Gastroesophageal sphincter (tissue), 4 donors: ENCODE results near the gene KAZALD1. TPM values are rescaled to one million over a fixed set of nuclear protein-coding genes. Genes with fewer than 3 reads are reported as not detected.
A peak's percentile ranks its signal among the peaks of the same experiment; 100 is the strongest.

Source experiments
- ATAC-seq: fragments of 150-250 bp; one replicate; pipeline ENCODE4 v1.9.1; 2016; ENCODE audit warnings: mild to moderate bottlenecking, moderate library complexity
- H3K27ac ChIP-seq, 4 donors: fragments of 200-600 bp; sonication (generic) in 3 of 4; 1 replicate in 3 of 4; 2 replicates in 1 of 4; pipeline ENCODE4 v1.5.1; 2016 to 2019
- H3K27me3 ChIP-seq: fragments of 200-600 bp; sonication (generic); one replicate; pipeline ENCODE4 v1.5.1; 2019
- H3K36me3 ChIP-seq, 2 donors: fragments of 200-600 bp; sonication (generic); one replicate each; pipeline ENCODE4 v1.5.1; 2019; ENCODE audit warnings: control low read depth in 1 of 2
- H3K4me1 ChIP-seq, 3 donors: fragments of 200-600 bp; sonication (generic); 1 replicate in 2 of 3; 2 replicates in 1 of 3; pipeline ENCODE4 v1.5.1; 2016 to 2019; ENCODE audit warnings: control low read depth in 2 of 3
- H3K4me3 ChIP-seq, 2 donors: fragments of 200-600 bp; sonication (generic); one replicate each; pipeline ENCODE4 v1.5.1; 2019; ENCODE audit warnings: mild to moderate bottlenecking in 1 of 2, moderate library complexity in 1 of 2
- H3K9me3 ChIP-seq, 3 donors: fragments of 200-600 bp; sonication (generic); one replicate each; pipeline ENCODE4 v1.5.1; 2017 to 2019; ENCODE audit warnings: control low read depth in 2 of 3
- CTCF ChIP-seq, 4 experiments: fragments of 200-600 bp in 2 of 4; fragments of 450-650 bp in 2 of 4; sonication (generic) in 1 of 4; IDR thresholded peaks; one replicate each; pipeline ENCODE4 v1.5.1; 2017 to 2019; ENCODE audit warnings: antibody characterized with exemption in 4 of 4, mild to moderate bottlenecking in 2 of 4, moderate library complexity in 2 of 4
- EP300 ChIP-seq: sonication (generic); formaldehyde crosslinking; IDR thresholded peaks from one replicate; pipeline ENCODE4 v1.6.1; 2017; ENCODE audit warnings: antibody characterized with exemption, mild to moderate bottlenecking
- POLR2A ChIP-seq, 2 donors: fragments of 450-650 bp; IDR thresholded peaks; one replicate each; pipeline ENCODE4 v1.6.1; 2017; ENCODE audit warnings: antibody characterized with exemption in 2 of 2, mild to moderate bottlenecking in 2 of 2, moderate library complexity in 1 of 2
- POLR2AphosphoS5 ChIP-seq: sonication (generic); formaldehyde crosslinking; IDR thresholded peaks from one replicate; pipeline ENCODE4 v1.6.1; 2017; ENCODE audit warnings: antibody characterized with exemption
- WGBS, 2 donors: methylation state at CpG; one replicate each; pipeline ENCODE4 v1.1.5; 2018; ENCODE audit warnings: low coverage in 1 of 2; 5-methylcytosine and 5-hydroxymethylcytosine counted together
- total RNA-seq, 4 donors: library from RNA; depleted of rRNA; stranded (reverse); fragments of >200 nt; gene quantifications; one replicate each; pipeline ENCODE4 v1.1.0, GENCODE V29; 2016

Gene KAZALD1
- total RNA-seq, 4 donors from 2014 or later = 0.45 to 12.5 (median 2.2) TPM

- TF ChIP-seq POLR2AphosphoS5 (no peak), POLR2A (IDR thresholded peaks at IDR 0.05) (no peak), EP300 (no peak), CTCF (IDR thresholded peaks at IDR 0.05) (no peak)
- peaks cover 0 to 11% (median 5%) of the 10 kb centered on the region in 3 donors for H3K4me1 ChIP-seq
- H3K27me3 ChIP-seq = peaks cover 31% of the 10 kb centered on the region
- ATAC-seq = no peak
- H3K4me3 ChIP-seq = no peak overlapping the region
- 83 to 100% methylated on average over 2 to 4 of the region's 4 CpGs for WGBS, 2 donors
- H3K9me3 ChIP-seq = no peaks in the 10 kb centered on the region
- no peaks in the 10 kb centered on the region for H3K36me3 ChIP-seq
- no peak overlapping the region for H3K27ac ChIP-seq
These were observed 6.4 kb upstream of the KAZALD1 start for GRCh38 chr10:101055411-101055810.

- TF ChIP-seq CTCF (IDR thresholded peaks at IDR 0.05) = no peak
- no peak for TF ChIP-seq EP300
- TF ChIP-seq POLR2A (IDR thresholded peaks at IDR 0.05) = no peak
- no peak for TF ChIP-seq POLR2AphosphoS5
- no peaks in the 10 kb centered on the region for H3K36me3 ChIP-seq
- no peak overlapping the region for H3K4me3 ChIP-seq
- no peak for ATAC-seq
- WGBS, 2 donors = 90 to 100% methylated on average over 1 to 4 of the region's 4 CpGs
- H3K9me3 ChIP-seq = no peaks in the 10 kb centered on the region
- H3K4me1 ChIP-seq = peaks cover 0 to 16% (median 8%) of the 10 kb centered on the region in 3 donors
- peaks cover 20% of the 10 kb centered on the region for H3K27me3 ChIP-seq
- H3K27ac ChIP-seq = no peak overlapping the region
These were observed 5.2 kb upstream of the KAZALD1 start for GRCh38 chr10:101056365-101057151.

GRCh38 chr10:101060036-101060950 is 1.5 kb upstream of the KAZALD1 start:
- peaks cover 34% of the 10 kb centered on the region for H3K27me3 ChIP-seq
- H3K4me1 ChIP-seq = peaks cover 0 to 46% (median 23%) of the 10 kb centered on the region in 3 donors
- TF ChIP-seq CTCF (IDR thresholded peaks at IDR 0.05) (peak; percentile 66 to 88 (median 76)), POLR2AphosphoS5 (no peak), POLR2A (IDR thresholded peaks at IDR 0.05) (no peak)
- H3K9me3 ChIP-seq = no peaks in the 10 kb centered on the region
- no peaks in the 10 kb centered on the region for H3K36me3 ChIP-seq
- 0 to 1% methylated on average over 20 to 32 of the region's 37 CpGs for WGBS, 2 donors
- H3K4me3 ChIP-seq = peak overlapping the region; percentile 64 to 84
- peak; percentile 85 for ATAC-seq
- peak overlapping the region; percentile 85 to 95 (median 92) for H3K27ac ChIP-seq

- Histone ChIP-seq H3K36me3 (no peaks in the 10 kb centered on the region), H3K27me3 (peaks cover 42% of the 10 kb centered on the region), H3K9me3 (no peaks in the 10 kb centered on the region), H3K4me1 (peaks cover 0 to 53% (median 27%) of the 10 kb centered on the region in 3 donors), H3K27ac (peak overlapping the region; percentile 85 to 95 (median 92)), H3K4me3 (peak overlapping the region; percentile 64 to 84)
- TF ChIP-seq POLR2A (IDR thresholded peaks at IDR 0.05) (peak in 1 of 2 donors; percentile 14), POLR2AphosphoS5 (peak; percentile 45), CTCF (IDR thresholded peaks at IDR 0.05) (peak in 2 of 4 experiments; percentile 4 to 18), EP300 (no peak)
- peak; percentile 91 for ATAC-seq
- WGBS, 2 donors = no CpG with 5 or more reads among the region's 67 CpGs
These were observed 702 bp upstream of the KAZALD1 start for GRCh38 chr10:101060951-101061623.
